Stimulated activated CD4-positive, alpha-beta T cell treated with anti-CD3 and anti-CD28 coated beads, Interleukin-15, amount 100 ng/mL, for 24 hours (primary cell): Measurements from ENCODE around the gene SOWAHA.
A peak's percentile ranks its signal among the peaks of the same experiment; 100 is the strongest.

ENCODE experiments used
- DNase-seq: peaks from one replicate; pipeline ENCODE4 v3.0.0-alpha.2; 2020

SOWAHA gene

GRCh38 chr5:132810605-132811004, 2.5 kb upstream of the SOWAHA start:
- no peak for DNase-seq

DNA sequence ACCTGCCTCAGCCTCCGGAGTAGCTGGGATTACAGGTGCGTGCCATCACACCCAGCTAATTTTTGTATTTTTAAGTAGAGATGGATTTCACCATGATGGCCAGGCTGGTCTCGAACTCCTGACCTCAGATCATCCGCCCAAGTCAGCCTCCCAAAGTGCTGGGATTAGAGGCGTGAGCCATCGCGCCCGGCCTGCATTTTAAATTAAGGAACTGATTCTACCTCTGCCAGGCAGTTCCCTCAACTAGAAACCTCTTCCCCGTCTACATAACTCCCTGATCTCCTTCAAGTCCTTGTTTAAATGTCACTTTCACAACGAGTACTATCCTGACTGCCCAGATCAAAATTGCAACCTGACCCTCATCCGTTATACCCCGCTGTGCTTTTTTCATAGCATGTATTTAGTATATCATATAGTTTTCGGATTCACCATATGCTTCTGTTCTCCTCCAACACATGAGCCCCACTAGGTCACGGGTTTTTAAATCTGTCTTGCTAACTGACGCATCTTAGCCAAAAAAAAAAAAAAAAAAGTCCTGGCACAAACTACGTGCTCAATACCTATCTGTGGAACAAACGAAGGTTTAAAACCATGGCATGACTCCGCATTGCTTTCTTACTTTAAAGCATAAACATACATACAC, 858 bp upstream of the SOWAHA start:
- DNase-seq, result no peak

GRCh38 chr5:132813599-132814502, 749 bp downstream of the SOWAHA start:
- peak; percentile 58 for DNase-seq

DNA sequence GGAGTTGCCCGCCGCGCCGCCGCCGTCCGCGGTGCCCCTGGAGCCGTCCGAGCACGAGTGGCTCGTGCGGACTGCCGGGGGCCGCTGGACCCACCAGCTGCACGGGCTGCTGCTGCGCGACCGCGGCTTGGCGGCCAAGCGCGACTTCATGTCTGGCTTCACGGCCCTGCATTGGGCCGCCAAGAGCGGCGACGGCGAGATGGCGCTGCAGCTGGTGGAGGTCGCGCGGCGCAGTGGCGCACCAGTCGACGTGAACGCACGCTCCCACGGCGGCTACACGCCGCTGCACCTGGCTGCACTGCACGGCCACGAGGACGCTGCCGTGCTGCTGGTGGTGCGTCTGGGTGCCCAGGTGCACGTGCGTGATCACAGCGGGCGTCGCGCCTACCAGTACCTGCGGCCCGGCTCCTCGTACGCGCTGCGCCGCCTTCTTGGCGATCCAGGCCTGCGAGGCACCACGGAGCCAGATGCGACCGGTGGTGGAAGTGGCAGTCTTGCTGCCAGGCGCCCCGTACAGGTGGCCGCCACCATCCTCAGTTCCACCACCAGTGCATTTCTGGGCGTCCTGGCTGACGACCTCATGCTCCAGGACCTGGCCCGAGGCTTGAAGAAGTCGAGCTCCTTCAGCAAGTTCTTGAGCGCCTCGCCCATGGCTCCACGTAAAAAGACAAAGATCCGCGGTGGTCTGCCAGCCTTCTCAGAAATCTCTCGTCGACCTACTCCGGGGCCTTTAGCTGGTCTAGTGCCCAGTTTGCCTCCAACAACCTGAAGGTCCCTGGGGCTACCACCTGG, 1.6 kb downstream of the SOWAHA start:
- DNase-seq, result no peak

DNA sequence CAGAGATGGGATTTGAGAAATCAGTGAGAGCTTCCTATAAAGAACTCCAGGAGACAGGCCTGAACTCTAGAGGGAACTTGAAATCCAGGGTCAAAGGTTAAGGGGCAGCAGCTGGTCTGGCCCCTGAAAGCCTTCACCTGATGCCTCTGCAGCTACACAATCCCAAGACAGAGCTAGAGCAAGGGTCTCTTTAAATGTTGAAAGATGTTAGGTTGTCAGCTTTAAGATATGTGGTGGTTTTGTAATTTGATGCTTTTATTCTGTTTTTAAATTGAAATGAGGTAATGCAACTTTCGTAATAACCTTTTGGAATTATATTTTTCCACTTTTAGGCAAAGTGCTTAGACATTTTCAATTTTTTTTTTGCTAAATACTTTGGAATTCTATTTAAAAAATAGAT, 2.4 kb downstream of the SOWAHA start:
- no peak for DNase-seq

DNA sequence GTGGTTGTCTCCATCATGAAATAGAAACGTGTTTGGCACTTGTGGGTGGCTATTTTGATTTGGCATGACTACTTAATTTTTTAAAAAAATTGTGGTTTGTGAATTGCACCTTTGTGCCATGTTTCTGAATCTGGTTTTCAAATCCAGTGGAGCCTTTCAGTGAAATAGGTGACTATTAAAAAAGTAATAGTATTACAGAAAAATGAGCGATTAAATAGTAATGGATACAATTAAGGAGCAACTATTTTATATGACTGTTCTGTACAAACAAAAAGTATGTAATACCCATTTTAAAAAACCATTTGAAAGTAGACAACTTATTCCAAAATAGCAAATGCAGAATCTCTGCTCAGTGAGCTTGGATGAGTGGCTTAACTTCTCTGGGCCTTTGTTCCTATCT, 3.0 kb downstream of the SOWAHA start:
- DNase-seq, result no peak

DNA sequence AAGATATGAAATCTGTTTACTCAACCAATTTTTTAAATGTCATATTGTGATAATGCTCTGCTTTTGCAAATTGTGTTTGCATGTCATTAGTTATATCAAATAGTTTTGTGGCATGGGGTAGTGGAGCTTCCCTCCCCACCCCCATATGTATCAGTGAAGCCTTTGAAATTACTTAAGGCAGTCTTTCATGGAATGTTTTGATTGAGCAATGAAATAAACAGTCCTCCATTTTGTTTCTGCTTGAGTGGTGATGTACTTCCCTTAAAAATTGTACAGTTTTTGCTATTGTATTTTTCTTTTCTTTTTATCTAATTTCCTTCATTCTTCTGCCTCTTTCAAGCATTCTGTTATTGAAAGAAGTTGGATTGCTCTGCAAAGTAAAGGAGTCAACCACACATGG, 3.5 kb downstream of the SOWAHA start:
- no peak for DNase-seq

DNA sequence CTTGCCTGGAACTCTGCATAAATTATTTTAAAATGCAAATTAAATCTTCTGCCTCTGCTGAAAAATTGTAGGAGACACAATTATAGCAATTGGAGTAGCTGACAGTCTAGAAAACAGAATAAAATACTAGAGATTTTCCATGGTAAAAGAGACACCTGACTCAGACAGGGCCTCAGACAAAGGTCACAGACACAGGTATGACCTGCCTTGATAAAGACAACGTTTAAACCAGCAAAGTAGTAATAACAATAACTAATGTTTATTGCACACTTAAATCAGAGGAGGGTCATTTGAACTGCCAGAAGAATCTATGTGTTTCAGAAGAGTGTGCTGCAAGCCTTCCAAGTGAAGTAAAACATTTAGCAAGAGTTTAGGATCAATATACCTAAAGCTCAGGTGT, 3.9 kb downstream of the SOWAHA start:
- DNase-seq, result no peak

DNA sequence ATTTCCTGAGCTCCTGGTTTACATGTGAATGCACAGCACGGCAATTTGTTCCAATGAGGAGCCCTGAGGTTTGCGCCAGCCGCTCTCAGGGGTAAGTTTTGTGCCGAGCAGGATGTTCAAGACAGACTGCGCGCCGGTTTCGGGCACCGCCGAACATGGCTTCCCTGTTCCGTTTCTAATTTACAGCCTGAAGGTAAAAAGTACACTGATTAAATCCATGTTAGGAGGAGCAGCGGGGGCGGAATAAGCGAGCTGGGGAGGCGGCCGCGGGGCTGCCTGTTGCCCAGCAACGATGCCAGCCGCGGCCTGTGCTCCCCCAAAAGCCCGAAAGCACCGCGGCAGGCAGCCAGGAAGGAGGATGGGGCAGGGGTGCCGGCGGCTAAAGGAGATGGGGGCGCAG, 6.4 kb downstream of the SOWAHA start:
- peak; percentile 28 for DNase-seq

GRCh38 chr5:132820162-132820754, 7.2 kb downstream of the SOWAHA start:
- peak; percentile 95 for DNase-seq

DNA sequence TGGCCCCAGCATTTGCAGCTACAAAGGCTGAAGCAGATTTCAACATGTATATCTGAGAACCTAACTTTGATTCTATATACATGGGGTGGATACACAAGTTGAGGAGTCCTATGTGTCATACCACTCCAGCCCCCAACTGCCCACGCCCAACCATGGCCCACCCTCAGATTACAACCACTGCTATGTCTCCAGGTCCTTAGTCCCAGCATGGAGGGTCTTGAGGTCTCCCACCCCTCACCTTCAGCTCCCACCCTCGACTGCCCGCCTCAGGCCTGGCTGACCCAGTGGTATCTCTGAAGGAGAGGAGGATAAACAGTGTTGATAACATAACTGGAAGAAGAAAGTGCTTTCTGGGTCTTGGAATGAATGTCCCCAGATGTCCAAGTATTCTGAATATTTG, 8.2 kb downstream of the SOWAHA start:
- DNase-seq, result no peak

DNA sequence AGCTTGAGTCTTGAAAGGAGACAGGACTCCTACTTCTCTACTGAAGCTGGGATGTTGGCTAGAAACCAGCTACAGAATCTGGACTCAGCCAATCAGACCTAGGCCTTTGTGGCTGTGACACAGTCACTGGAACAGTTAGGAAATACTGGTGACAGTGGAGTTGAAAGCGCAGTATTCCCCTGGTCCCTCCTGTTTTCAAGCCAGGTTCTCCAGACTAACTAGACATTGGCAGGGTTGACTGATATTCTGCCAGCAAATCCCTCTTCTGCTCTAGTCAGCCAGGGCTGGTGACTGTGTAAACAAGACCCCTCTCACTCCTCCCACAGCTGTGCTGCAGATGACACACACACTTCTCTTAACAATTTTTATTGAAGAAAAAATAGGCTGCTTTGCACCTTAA, 8.7 kb downstream of the SOWAHA start:
- DNase-seq, result no peak

DNA sequence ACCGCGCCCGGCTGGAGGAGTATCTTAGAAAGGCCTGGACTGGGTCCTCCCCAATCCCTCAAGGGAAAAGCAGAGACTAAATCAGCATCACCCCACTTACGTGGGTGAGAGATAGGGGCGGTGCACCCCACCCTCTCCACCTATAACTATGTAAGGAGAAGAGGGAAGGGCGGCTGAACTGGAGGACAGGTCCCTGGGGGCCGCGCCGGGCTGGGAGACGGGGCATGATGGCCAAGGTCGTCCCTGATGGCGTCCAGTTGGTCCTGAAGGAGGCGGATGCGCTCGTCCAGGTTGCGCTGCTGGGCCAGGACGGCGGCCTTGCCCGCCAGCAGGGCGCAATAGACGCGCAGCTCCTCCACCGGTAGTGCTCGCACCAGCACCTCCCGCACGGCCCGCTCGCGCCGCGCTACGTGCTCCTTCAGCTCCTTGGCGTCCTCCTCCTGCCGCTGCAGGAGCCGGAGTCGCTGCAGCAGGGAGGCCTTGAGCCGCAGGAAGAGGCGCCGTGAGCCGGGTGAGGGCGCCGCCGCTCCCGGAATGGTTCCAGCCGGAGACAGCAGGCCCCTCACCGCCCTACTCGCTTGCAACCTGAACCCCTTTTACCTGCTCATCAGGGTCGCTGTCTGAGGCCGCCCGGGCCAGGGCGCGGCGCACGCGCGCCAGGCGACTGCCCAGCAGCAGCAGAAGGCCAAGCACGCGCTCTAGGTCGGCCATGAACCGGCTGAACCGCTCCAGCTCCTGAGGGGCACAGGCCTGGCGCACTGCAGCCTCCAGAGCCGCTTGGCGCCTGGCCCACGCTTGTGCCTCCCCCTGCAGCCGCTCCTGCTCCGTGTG, 9.8 kb downstream of the SOWAHA start:
- peak; percentile 53 for DNase-seq

DNA sequence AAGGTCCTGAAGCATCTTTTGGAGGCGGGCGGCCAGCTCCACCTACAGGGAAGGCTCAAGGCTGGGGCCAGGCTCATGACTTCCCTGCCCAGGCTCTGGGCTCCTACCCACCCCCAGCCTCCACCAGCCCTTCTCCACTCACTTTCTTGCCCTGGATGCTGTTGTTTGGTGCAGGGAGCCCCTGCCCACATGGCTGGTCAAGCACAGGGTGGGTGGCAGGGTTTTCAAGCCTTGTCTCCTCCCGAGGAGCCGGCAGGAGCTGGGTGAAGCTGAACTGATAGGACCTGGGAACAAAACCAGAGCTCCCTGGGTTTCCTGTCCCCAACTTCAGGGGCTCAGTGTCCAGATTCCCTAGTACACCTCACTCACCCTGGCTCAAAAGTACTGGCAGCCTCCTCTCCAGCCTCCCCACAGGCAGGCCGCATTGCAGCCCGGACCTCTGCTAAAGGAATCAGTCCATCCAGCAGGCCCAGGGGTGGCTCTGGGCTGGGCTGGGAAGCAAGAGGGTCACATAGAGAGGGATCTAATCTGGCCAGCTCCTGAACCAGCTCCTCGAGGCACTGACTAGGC, 10.5 kb downstream of the SOWAHA start:
- DNase-seq, result no peak

DNA sequence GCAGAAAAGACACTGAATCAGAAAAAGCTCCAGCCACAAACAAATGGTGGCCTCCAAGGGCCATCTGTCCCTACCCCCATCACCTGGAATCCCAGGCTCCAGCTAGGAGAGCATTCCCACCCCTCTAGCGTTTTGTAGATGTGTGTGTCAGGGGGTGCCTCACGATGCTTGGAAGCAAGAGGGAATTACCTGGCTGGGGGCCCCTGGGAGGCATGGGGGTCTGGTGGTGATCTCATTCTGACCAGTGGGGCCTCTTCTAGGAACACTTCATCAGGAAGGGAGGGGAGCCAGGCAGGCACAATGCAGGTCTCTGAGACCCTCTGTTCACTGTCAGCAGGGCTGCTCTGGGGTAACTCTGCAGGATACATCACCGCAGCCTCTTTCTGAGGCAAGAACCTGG, 11.3 kb downstream of the SOWAHA start:
- no peak for DNase-seq

DNA sequence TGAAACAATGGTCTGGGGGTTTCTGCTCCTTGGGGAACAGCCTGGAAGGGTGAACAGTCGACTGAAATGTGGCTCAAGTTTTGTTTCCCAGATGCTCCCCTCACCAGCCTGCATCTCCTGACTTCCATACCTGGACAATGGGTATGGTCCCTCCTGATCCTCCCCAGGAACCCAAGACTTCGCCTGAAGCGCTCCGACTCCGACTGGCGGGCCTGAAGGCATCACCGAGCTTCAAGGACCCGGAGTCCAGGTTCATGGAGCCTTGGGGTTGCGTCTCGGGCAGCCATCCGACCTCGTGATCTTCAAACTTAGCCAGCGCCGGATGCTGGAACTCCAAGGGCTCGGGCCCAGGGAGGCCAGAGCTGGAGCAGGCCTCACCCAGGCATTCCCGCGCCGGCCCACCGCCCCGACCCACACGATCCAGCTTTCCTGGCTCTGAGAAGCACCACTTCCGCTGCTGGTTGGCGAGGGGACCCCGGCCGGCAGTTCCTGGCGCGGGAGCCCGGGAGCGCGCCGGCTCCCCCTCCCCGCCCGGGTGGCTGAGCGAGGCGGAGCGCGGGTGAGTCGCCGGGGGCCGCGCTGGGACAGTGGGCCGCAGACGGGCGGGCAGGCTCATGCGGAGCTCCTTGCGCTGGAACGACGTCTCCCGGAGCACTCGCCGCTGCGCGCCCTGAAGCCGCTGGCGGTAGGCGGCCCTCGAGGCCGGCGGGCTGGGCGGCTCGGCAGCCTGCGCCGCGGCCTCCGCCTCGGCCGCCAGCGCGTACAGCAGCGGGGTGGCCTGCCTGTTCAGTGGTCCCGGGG, 12.1 kb downstream of the SOWAHA start:
- peak; percentile 42 for DNase-seq

DNA sequence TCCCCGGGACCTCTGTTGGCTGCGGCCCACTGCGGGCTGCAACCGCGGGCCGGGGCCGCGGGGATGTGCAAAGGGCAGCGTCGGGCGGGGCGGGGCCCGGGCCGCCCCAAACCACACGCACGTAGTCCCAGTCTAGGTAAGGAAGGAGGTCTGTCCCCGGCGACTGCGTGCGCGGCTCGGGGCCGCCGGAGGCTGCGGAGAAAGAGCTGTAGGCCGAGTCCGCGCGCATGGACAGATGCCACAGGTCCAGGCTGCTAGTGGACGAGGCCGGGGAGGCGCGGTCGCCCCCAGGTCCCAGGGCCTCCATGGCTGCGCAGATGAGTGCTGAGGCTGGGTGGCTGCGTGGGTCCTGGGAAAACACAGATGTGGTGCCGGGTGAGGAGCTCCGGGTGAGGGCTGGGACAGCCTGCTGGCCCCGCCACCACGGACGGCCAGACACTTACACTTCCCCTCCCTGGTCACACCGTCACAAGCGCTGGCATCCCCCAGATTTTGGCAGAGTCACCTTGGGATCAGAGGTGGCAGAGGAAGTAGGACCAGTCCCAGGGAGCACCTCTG, 12.8 kb downstream of the SOWAHA start:
- DNase-seq, result peak; percentile 47

DNA sequence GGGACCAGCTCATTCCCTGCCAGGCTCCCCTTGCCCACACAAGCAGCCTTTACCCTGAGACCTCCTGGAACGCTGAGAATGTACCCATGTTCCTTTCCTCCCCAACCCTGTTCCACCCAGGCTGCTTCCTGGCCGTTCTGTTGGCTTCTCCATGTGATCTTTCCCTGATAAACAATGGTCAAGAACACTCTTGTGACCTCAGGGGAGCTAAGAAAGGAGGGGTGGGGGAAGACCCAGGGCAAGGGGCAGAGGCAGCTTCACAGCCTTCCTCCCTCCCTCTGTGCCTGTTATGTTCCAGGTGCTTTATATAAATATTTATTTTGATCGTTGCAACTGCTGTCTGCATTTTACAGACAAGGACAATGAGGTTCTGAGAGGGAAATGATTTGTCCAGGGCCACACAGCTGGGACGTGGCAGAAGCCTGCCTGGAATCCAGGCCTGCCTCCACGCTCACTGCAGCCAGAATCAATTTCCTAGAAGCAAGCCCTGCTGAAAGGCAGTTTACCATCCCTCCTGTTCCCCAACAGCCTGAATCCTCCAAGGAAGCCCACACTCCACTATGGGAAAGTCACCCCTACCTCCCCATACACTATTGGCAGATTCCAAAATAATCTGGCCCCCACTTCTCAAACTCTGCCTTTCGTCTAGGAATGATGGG, 13.5 kb downstream of the SOWAHA start:
- DNase-seq, result no peak

DNA sequence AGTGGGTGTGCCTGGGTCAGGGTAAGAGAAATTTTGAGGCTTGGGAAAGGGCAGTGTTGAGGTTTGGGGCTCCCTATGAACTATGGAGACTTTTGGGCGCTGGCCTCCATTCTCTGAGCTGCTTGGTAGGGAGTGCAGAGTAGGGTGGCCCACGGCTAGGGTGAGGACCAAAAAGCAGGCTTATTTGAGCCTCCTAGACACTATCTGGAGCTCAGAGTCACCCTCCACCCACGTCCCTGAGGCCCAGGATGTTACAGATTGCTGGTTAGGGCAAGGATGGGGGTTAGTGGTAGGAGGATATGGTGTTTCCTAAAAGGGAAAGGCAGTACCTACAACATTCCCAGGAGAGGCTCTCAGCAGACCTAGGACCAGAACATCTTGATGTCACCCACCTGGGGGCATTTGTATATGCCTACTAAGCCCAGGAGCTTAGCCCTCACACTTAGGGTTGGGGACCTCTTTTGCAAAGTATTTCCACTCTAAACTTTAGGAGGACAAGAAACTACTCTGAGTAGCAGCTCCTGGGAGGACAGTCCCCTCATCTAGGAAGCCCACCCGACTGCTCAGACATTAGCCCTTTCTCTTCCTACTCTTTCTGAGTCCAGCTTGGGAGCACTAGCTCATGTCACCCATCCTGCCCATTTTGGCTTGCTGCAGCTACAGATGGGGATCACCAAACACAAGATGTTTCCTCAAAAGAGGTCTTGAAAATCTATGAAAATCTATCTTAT, 15.0 kb downstream of the SOWAHA start:
- DNase-seq, result no peak
